Measurements from ENCODE around the gene CCDC83.

- TF ChIP-seq GATA3 (IDR thresholded peaks at IDR 0.05; ENCODE audit: low read depth, low read length): no peak
- no peak for TF ChIP-seq GATA2 (IDR thresholded peaks at IDR 0.05; ENCODE audit: low read depth, low read length)
These were observed 44.1 kb upstream of the CCDC83 start, which contains the start of gene SYTL2 for GRCh38 chr11:85810871-85811611.
